HTERT RPE-1 (cell line): Measurements from ENCODE around the gene CRK.
"Not testable (repeated sequence)": the region's sequence is repeated elsewhere in the genome, so short reads cannot be mapped to it uniquely, and the experiment has no call there.

Source experiments
- in situ Hi-C: fragments of 300-500 bp; cut with MboI; formaldehyde crosslinking; loops from 4 replicates; pipeline ENCODE4 v1.14.3; 2020; ENCODE audit warnings: low sequenced_read_pairs

Gene CRK

GRCh38 chr17:1431631-1432104 is 24.4 kb downstream of the CRK start:
- in situ Hi-C loops = no loop called here

GRCh38 chr17:1423456-1424135 is 32.4 kb downstream of the CRK start:
- in situ Hi-C loops = no loop called here

GRCh38 chr17:1422885-1423284 is 33.1 kb downstream of the CRK start:
- in situ Hi-C loops = no loop called here

GRCh38 chr17:1421470-1421869 is 34.6 kb downstream of the CRK start:
- in situ Hi-C loops = no loop called here

GRCh38 chr17:1420981-1421380 is 35.1 kb downstream of the CRK start:
- in situ Hi-C loops = no loop called here

GRCh38 chr17:1420163-1420562 is 35.9 kb downstream of the CRK start:
- in situ Hi-C loops = no loop called here

- in situ Hi-C loops = not testable (repeated sequence)
These were observed 37.6 kb downstream of the CRK start for GRCh38 chr17:1418476-1418875.

- in situ Hi-C loops = no loop called here
These were observed 39.6 kb downstream of the CRK start for GRCh38 chr17:1416414-1416813.

GRCh38 chr17:1414634-1415033 is 41.4 kb downstream of the CRK start:
- in situ Hi-C loops = no loop called here

GRCh38 chr17:1414001-1414574 is 41.9 kb downstream of the CRK start:
- in situ Hi-C loops = no loop called here

GRCh38 chr17:1413281-1413791 is 42.7 kb downstream of the CRK start:
- in situ Hi-C loops = no loop called here

- in situ Hi-C loops = no loop called here
These were observed 43.6 kb downstream of the CRK start for GRCh38 chr17:1412185-1413110.

GRCh38 chr17:1402262-1402586 is 53.8 kb downstream of the CRK start:
- in situ Hi-C loops = no loop called here

- in situ Hi-C loops = no loop called here
These were observed 56.1 kb downstream of the CRK start, which contains the start of gene YWHAE for GRCh38 chr17:1399679-1400512. Gene YWHAE, minus strand, starts transcription at chr17:1400222. Its CDS starts 112 bp downstream, at chr17:1400110.

GRCh38 chr17:1398931-1399678 is 56.9 kb downstream of the CRK start:
- in situ Hi-C loops = no loop called here

GRCh38 chr17:1398028-1398427 is 58.0 kb downstream of the CRK start:
- in situ Hi-C loops = no loop called here

- in situ Hi-C loops = not testable (repeated sequence)
These were observed 60.0 kb downstream of the CRK start for GRCh38 chr17:1395876-1396665.

GRCh38 chr17:1391577-1391976 is 64.5 kb downstream of the CRK start:
- in situ Hi-C loops = no loop called here
